Subcutaneous adipose tissue (tissue), 4 donors: ENCODE data around the gene SFXN5. TPM values are rescaled to one million over a fixed set of nuclear protein-coding genes. Genes with fewer than 3 reads are reported as not detected.

ENCODE experiments used
- CTCF ChIP-seq: fragments of 450-650 bp; IDR thresholded peaks from one replicate; pipeline ENCODE4 v1.5.1; 2016; ENCODE audit warnings: low read depth, mild to moderate bottlenecking, control low read depth, antibody characterized with exemption, moderate library complexity
- total RNA-seq, 4 donors: library from RNA; depleted of rRNA; stranded (reverse); fragments of >200 nt; gene quantifications; one replicate each; pipeline ENCODE4 v1.1.0, GENCODE V29; 2016

The SFXN5 gene
- total RNA-seq, 4 donors from 2014 or later: 5.1 to 8.9 (median 7.6) TPM

DNA sequence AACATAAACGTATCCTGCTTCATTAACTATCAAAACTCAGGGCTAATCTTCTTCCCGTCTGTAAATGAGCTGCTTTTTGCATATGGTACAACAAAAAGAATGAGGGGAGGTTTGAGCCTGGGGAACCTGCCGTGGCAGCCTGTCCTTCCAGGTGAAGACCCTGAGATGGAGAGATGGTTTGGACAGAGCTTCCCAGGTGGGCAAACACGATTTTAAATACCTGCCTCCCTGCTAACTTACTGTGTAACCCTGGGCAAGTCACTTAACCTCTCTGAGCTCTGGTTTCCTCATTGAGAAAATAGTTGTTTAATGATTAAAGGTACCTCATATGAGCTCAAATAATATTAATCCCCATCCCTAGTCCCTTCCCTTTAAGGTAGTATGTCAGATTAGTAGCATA lies 145.1 kb downstream of the SFXN5 start:
- TF ChIP-seq CTCF: no peak

DNA sequence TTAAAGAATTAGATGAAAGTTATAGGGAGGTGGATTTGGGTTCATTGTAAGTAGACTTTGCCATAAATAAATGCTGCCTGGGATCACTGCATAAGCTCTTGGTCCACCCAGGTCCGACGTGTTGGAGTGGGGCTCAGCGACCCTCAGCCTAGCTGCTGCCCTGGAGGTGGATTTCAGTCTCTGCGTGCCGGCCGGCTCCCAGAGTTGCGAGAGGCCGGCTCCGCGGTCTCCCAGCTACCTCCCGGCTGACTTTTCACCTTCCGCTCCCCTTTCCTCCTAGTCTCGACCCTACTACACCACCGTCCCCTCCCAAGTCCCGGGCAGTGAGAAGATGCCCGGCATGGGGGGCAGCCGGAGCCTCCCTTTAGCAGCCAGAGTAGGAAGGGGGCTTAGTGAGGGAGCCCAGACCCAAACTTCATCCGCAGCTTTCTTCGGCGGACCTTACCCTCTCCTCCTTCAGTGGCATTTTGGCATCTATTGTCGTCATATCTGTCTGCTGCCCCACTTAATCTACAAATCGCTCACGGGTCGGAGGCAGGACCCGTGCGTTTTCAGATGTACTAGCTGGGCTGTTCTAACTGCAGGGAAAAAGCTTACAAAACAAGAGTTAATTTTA lies 146.1 kb downstream of the SFXN5 start:
- TF ChIP-seq CTCF: no peak

- no peak for TF ChIP-seq CTCF
Measured at GRCh38 chr2:72924353-72925240, 146.9 kb downstream of the SFXN5 start.

- TF ChIP-seq CTCF: no peak
Measured at GRCh38 chr2:72923833-72924352, 147.6 kb downstream of the SFXN5 start.

DNA sequence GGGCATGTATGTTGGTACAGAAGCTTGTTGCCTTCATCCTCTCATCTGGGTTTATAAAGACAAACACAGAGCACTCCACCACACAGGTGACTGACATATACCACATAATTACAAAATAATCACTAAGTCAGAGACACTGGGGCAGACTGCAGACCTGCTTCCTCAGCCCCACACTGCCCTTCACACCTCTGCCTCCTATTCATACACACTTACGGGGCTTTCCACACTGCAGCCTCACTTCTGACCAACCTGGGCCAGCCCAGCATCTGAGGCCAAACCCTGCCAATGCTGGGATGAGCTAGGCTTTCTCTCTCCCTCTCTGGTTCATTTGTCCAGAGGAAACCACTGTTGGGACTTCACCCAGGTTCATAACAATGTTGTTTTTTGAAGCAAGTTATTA lies 149.7 kb downstream of the SFXN5 start:
- no peak for TF ChIP-seq CTCF

- no peak for TF ChIP-seq CTCF
Measured at GRCh38 chr2:72921088-72921851, 150.2 kb downstream of the SFXN5 start.
